Measurements from ENCODE around the gene TMEM8B.
A peak's percentile ranks its signal among the peaks of the same experiment; 100 is the strongest.

The TMEM8B gene

GRCh38 chr9:35828716-35829083 is 328 bp upstream of the TMEM8B start, which contains the start of gene FAM221B:
TSS of gene FAM221B (minus strand) at chr9:35828732. CDS start at chr9:35826161, 2,571 bp downstream.
- H3K4me3 ChIP-seq (ENCODE audit: low read depth, low read length): peak within 1 kb of the TSS; percentile 85
- peaks cover 8% of the 10 kb centered on the region; the same call in 1 of the 2 replicates for H3K4me1 ChIP-seq (ENCODE audit: control insufficient read depth, insufficient read depth, low read length)
- no peaks in the 10 kb centered on the region for H3K9me3 ChIP-seq (ENCODE audit: control insufficient read depth, insufficient read depth, low read length)
- no peaks in the 10 kb centered on the region for H3K27me3 ChIP-seq (ENCODE audit: control insufficient read depth, insufficient read depth, low read length)
- H3K36me3 ChIP-seq (ENCODE audit: control insufficient read depth, insufficient read depth, low read length): no peaks in the 10 kb centered on the region
- no peak within 1 kb of the TSS for H3K9ac ChIP-seq (ENCODE audit: low read depth, low read length)
- H3K27ac ChIP-seq (ENCODE audit: low read depth, low read length): peak within 1 kb of the TSS; percentile 64

- H3K36me3 ChIP-seq (ENCODE audit: control insufficient read depth, insufficient read depth, low read length): no peaks in the 10 kb centered on the region
- peak overlapping the region; percentile 85 for H3K4me3 ChIP-seq (ENCODE audit: low read depth, low read length)
- H3K27ac ChIP-seq (ENCODE audit: low read depth, low read length): no peak overlapping the region
- no peaks in the 10 kb centered on the region for H3K9me3 ChIP-seq (ENCODE audit: control insufficient read depth, insufficient read depth, low read length)
- H3K9ac ChIP-seq (ENCODE audit: low read depth, low read length): no peak overlapping the region
- H3K27me3 ChIP-seq (ENCODE audit: control insufficient read depth, insufficient read depth, low read length): no peaks in the 10 kb centered on the region
- H3K4me1 ChIP-seq (ENCODE audit: control insufficient read depth, insufficient read depth, low read length): peaks cover 8% of the 10 kb centered on the region; the same call in 1 of the 2 replicates
Observed at GRCh38 chr9:35829764-35830096, 702 bp downstream of the TMEM8B start.

GRCh38 chr9:35831040-35831439 is 2.0 kb downstream of the TMEM8B start:
- Histone ChIP-seq H3K4me3 (ENCODE audit: low read depth, low read length) (no peak overlapping the region), H3K27ac (ENCODE audit: low read depth, low read length) (no peak overlapping the region), H3K9me3 (ENCODE audit: control insufficient read depth, insufficient read depth, low read length) (no peaks in the 10 kb centered on the region), H3K9ac (ENCODE audit: low read depth, low read length) (no peak overlapping the region), H3K36me3 (ENCODE audit: control insufficient read depth, insufficient read depth, low read length) (no peaks in the 10 kb centered on the region), H3K4me1 (ENCODE audit: control insufficient read depth, insufficient read depth, low read length) (peaks cover 8% of the 10 kb centered on the region; the same call in 1 of the 2 replicates), H3K27me3 (ENCODE audit: control insufficient read depth, insufficient read depth, low read length) (no peaks in the 10 kb centered on the region)

- Histone ChIP-seq H3K4me3 (ENCODE audit: low read depth, low read length) (no peak overlapping the region), H3K27me3 (ENCODE audit: control insufficient read depth, insufficient read depth, low read length) (no peaks in the 10 kb centered on the region), H3K36me3 (ENCODE audit: control insufficient read depth, insufficient read depth, low read length) (no peaks in the 10 kb centered on the region), H3K4me1 (ENCODE audit: control insufficient read depth, insufficient read depth, low read length) (peaks cover 4% of the 10 kb centered on the region; the same call in 1 of the 2 replicates), H3K9ac (ENCODE audit: low read depth, low read length) (no peak overlapping the region), H3K9me3 (ENCODE audit: control insufficient read depth, insufficient read depth, low read length) (no peaks in the 10 kb centered on the region), H3K27ac (ENCODE audit: low read depth, low read length) (no peak overlapping the region)
Observed at GRCh38 chr9:35832814-35833213, 3.8 kb downstream of the TMEM8B start.

GRCh38 chr9:35834260-35835215 is 5.5 kb downstream of the TMEM8B start:
- no peak overlapping the region for H3K27ac ChIP-seq (ENCODE audit: low read depth, low read length)
- no peak overlapping the region for H3K9ac ChIP-seq (ENCODE audit: low read depth, low read length)
- no peaks in the 10 kb centered on the region for H3K4me1 ChIP-seq (ENCODE audit: control insufficient read depth, insufficient read depth, low read length)

GRCh38 chr9:35835216-35835632 is 6.2 kb downstream of the TMEM8B start:
- Histone ChIP-seq H3K9me3 (ENCODE audit: control insufficient read depth, insufficient read depth, low read length) (no peaks in the 10 kb centered on the region), H3K27me3 (ENCODE audit: control insufficient read depth, insufficient read depth, low read length) (no peaks in the 10 kb centered on the region; the same call in 1 of the 2 replicates), H3K4me3 (ENCODE audit: low read depth, low read length) (no peak overlapping the region), H3K9ac (ENCODE audit: low read depth, low read length) (no peak overlapping the region), H3K27ac (ENCODE audit: low read depth, low read length) (no peak overlapping the region), H3K36me3 (ENCODE audit: control insufficient read depth, insufficient read depth, low read length) (no peaks in the 10 kb centered on the region), H3K4me1 (ENCODE audit: control insufficient read depth, insufficient read depth, low read length) (no peaks in the 10 kb centered on the region)

More at GRCh38 chr9:35834260-35835215, 5.5 kb downstream of the TMEM8B start:
- Histone ChIP-seq H3K27me3 (ENCODE audit: control insufficient read depth, insufficient read depth, low read length) (no peaks in the 10 kb centered on the region; the same call in 1 of the 2 replicates), H3K4me3 (ENCODE audit: low read depth, low read length) (no peak overlapping the region), H3K9me3 (ENCODE audit: control insufficient read depth, insufficient read depth, low read length) (no peaks in the 10 kb centered on the region), H3K36me3 (ENCODE audit: control insufficient read depth, insufficient read depth, low read length) (no peaks in the 10 kb centered on the region)

- no peaks in the 10 kb centered on the region for H3K36me3 ChIP-seq (ENCODE audit: control insufficient read depth, insufficient read depth, low read length)
- H3K9ac ChIP-seq (ENCODE audit: low read depth, low read length): no peak overlapping the region
- no peak overlapping the region for H3K27ac ChIP-seq (ENCODE audit: low read depth, low read length)
- no peaks in the 10 kb centered on the region for H3K4me1 ChIP-seq (ENCODE audit: control insufficient read depth, insufficient read depth, low read length)
- no peaks in the 10 kb centered on the region; the same call in 1 of the 2 replicates for H3K27me3 ChIP-seq (ENCODE audit: control insufficient read depth, insufficient read depth, low read length)
- no peak overlapping the region for H3K4me3 ChIP-seq (ENCODE audit: low read depth, low read length)
- no peaks in the 10 kb centered on the region for H3K9me3 ChIP-seq (ENCODE audit: control insufficient read depth, insufficient read depth, low read length)
Observed at GRCh38 chr9:35835766-35836165, 6.7 kb downstream of the TMEM8B start.

- no peaks in the 10 kb centered on the region for H3K36me3 ChIP-seq (ENCODE audit: control insufficient read depth, insufficient read depth, low read length)
- H3K9me3 ChIP-seq (ENCODE audit: control insufficient read depth, insufficient read depth, low read length): no peaks in the 10 kb centered on the region
- H3K4me1 ChIP-seq (ENCODE audit: control insufficient read depth, insufficient read depth, low read length): no peaks in the 10 kb centered on the region
- H3K9ac ChIP-seq (ENCODE audit: low read depth, low read length): no peak overlapping the region
- H3K4me3 ChIP-seq (ENCODE audit: low read depth, low read length): no peak overlapping the region
- no peaks in the 10 kb centered on the region; the same call in 1 of the 2 replicates for H3K27me3 ChIP-seq (ENCODE audit: control insufficient read depth, insufficient read depth, low read length)
- H3K27ac ChIP-seq (ENCODE audit: low read depth, low read length): no peak overlapping the region
Observed at GRCh38 chr9:35836595-35836994, 7.6 kb downstream of the TMEM8B start.

- Histone ChIP-seq H3K27me3 (ENCODE audit: control insufficient read depth, insufficient read depth, low read length) (no peaks in the 10 kb centered on the region; the same call in 1 of the 2 replicates), H3K36me3 (ENCODE audit: control insufficient read depth, insufficient read depth, low read length) (no peaks in the 10 kb centered on the region), H3K4me3 (ENCODE audit: low read depth, low read length) (no peak overlapping the region), H3K9me3 (ENCODE audit: control insufficient read depth, insufficient read depth, low read length) (no peaks in the 10 kb centered on the region), H3K4me1 (ENCODE audit: control insufficient read depth, insufficient read depth, low read length) (peaks cover 11% of the 10 kb centered on the region), H3K27ac (ENCODE audit: low read depth, low read length) (no peak overlapping the region), H3K9ac (ENCODE audit: low read depth, low read length) (no peak overlapping the region)
Observed at GRCh38 chr9:35839926-35840325, 10.9 kb downstream of the TMEM8B start.

- Histone ChIP-seq H3K27me3 (ENCODE audit: control insufficient read depth, insufficient read depth, low read length) (no peaks in the 10 kb centered on the region; the same call in none of the 2 replicates), H3K9me3 (ENCODE audit: control insufficient read depth, insufficient read depth, low read length) (no peaks in the 10 kb centered on the region), H3K27ac (ENCODE audit: low read depth, low read length) (no peak overlapping the region), H3K9ac (ENCODE audit: low read depth, low read length) (no peak overlapping the region), H3K4me3 (ENCODE audit: low read depth, low read length) (no peak overlapping the region), H3K4me1 (ENCODE audit: control insufficient read depth, insufficient read depth, low read length) (peaks cover 19% of the 10 kb centered on the region), H3K36me3 (ENCODE audit: control insufficient read depth, insufficient read depth, low read length) (no peaks in the 10 kb centered on the region)
Observed at GRCh38 chr9:35840881-35841644, 12.0 kb downstream of the TMEM8B start.

GRCh38 chr9:35841645-35841900 is 12.5 kb downstream of the TMEM8B start:
- Histone ChIP-seq H3K9me3 (ENCODE audit: control insufficient read depth, insufficient read depth, low read length) (no peaks in the 10 kb centered on the region), H3K36me3 (ENCODE audit: control insufficient read depth, insufficient read depth, low read length) (no peaks in the 10 kb centered on the region), H3K27ac (ENCODE audit: low read depth, low read length) (no peak overlapping the region), H3K4me1 (ENCODE audit: control insufficient read depth, insufficient read depth, low read length) (peaks cover 21% of the 10 kb centered on the region), H3K9ac (ENCODE audit: low read depth, low read length) (no peak overlapping the region), H3K27me3 (ENCODE audit: control insufficient read depth, insufficient read depth, low read length) (peaks cover 3% of the 10 kb centered on the region), H3K4me3 (ENCODE audit: low read depth, low read length) (no peak overlapping the region)

Data from HUES48 (cell line).